OCI-M1 (cell line): ENCODE results near the gene SLC4A1AP.

Source experiments
- DNase-seq: peaks from one replicate; lab custom pipeline; 2025; lab: John Stamatoyannopoulos, UW

Gene SLC4A1AP

GRCh38 chr2:27741673-27742072 lies 78.0 kb downstream of the SLC4A1AP start:
- no peak for DNase-seq

GRCh38 chr2:27742571-27742970 lies 78.9 kb downstream of the SLC4A1AP start:
- no peak for DNase-seq
